ENCODE results near the gene TRIM4.
"Not testable (repeated sequence)": the region's sequence is repeated elsewhere in the genome, so short reads cannot be mapped to it uniquely, and the experiment has no call there.

Gene TRIM4

GRCh38 chr7:99910976-99911375, 8.4 kb downstream of the TRIM4 start:
- DNase-seq = no peak

DNA sequence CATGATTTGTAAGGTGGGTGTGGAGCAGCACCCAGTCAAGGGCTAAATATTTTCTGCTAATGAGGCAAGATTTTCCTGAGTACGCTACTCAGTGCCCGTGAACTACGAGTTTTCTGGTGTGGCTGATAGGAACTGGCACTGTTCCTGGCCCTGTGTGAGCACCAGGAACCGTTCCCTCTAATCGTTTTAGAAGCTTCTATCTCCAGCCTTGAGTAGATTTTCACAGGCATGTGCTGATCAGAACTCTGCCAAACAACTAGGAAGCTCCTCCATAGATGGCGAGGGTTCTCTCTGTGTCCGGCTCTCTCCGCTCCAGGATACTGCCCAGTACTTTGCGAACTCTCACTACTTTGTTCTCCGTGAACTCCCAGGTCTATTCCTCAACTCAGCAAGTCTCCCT, 17.7 kb downstream of the TRIM4 start:
- no peak for DNase-seq

GRCh38 chr7:99899830-99900519, 19.4 kb downstream of the TRIM4 start:
- DNase-seq = no peak

DNA sequence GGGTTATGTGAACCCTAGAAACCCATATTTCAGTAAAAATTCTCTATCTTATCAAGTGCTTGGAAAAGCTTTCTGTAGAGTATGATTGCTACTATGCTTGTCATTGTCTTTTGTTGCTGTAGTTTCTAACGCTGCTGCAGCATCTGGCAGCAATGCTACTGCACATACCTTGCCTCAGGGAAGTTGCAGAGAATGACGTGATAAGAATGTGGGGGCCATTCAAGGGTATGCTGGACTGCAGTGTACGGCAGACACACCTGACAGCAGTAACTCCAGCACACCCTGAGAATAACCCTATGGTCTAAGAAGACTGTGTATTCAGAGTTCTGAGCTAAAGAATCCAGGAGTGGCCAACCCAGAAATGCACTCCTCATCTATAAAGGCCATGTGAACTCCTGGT, 20.5 kb downstream of the TRIM4 start:
- no peak for DNase-seq

DNA sequence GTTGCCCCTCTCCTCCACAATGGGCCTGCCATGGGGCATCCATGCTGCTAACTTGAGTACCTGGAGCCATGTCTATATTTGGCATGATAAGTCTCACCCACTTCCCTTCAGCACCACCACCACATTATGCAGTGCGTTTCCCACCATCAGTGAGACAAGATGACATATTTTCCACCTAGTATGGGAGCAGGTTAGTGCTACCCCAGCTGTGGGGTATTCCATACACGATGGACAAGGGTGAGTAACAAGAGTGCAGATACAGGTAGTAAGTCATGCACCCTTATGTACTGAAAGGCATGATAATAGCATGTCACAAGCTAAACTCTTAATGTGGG, 21.3 kb downstream of the TRIM4 start:
- DNase-seq = no peak

DNA sequence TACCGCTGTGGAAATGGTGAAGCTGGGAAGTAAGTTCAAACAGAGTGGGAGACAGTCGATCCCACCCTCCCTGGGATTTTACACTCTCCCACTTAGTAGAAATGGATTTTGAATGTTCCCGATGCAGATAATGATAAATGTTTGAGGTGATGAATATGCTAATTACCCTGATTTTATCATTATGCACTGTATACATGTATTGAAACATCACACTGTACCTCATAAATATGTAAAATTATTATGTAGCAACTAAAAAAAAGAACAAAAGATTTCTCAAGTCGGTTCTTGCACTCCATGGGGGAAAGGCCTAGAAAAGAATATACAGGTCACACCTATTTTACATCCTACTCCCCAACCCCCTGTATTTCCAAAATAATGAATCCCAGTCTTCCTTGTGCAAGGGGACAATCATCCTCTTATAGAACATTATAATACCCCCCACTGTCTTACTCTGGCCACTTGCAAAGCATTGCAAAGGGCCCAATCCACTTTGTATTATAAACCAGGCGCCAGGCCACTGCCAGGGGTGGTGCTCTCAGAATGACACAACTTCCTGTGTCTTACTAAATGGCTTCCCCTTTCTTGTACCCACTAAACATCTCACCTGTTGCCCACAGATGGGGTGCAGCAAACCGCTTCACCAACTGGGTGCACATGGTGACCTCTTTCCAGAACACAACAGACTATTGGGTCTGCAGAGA, 21.9 kb downstream of the TRIM4 start:
- DNase-seq = no peak

- DNase-seq = no peak
These were observed 24.6 kb downstream of the TRIM4 start for GRCh38 chr7:99894738-99895137.

- DNase-seq = no peak
These were observed 26.1 kb downstream of the TRIM4 start for GRCh38 chr7:99893280-99893679.

- DNase-seq = not testable (repeated sequence)
These were observed 29.0 kb downstream of the TRIM4 start for GRCh38 chr7:99890348-99890747.

GRCh38 chr7:99888366-99888765, 31.0 kb downstream of the TRIM4 start:
- DNase-seq = not testable (repeated sequence)

GRCh38 chr7:99881370-99881769, 38.0 kb downstream of the TRIM4 start:
- no peak for DNase-seq

GRCh38 chr7:99876933-99877332, 42.4 kb downstream of the TRIM4 start, which contains the start of gene OR2AE1:
OR2AE1 (minus strand) TSS chr7:99877033; CDS start chr7:99877033, 0 bp downstream.
- no peak for DNase-seq

GRCh38 chr7:99876491-99876890, 42.8 kb downstream of the TRIM4 start:
- DNase-seq = no peak

GRCh38 chr7:99868246-99868645, 51.1 kb downstream of the TRIM4 start:
- DNase-seq = no peak

DNA sequence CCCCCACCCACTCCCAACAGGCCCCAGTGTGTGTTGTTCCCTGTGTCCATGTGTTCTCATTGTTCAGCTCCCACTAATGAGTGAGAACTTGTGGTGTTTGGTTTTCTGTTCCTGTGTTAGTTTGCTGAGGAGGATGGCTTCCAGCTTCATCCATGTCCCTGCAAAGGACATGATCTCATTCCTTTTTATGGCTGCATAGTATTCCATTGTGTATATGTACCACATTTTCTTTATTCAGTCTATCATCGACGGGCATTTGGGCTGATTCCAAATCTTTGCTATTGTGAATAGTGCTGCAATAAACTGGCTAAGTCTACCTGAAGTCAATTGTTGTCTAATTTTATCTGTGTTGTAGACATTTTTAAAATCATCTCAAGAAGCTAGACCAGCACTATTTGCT, 51.9 kb downstream of the TRIM4 start:
- not testable (repeated sequence) for DNase-seq

- DNase-seq = no peak
These were observed 55.4 kb downstream of the TRIM4 start for GRCh38 chr7:99863847-99864440.

- no peak for DNase-seq
These were observed 58.8 kb downstream of the TRIM4 start for GRCh38 chr7:99860281-99861127.

DNA sequence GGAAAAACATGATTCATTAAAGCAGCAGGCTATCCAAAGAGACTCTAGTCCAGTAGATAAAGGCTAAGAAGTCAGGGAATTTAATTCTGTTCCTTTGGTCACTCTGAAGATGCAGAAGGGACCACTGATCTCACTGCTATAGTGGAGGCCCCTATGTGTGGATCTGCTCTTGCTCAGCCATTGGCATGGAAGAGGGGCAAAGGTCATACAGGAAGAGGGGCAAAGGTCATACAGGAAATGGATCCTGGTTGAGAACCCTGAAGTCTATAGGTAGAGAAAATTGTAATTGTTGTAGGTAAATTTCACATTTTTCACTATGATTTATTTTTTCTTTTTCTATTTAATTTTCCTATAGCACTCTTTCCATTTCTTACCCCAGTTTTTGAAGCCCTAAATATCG, 64.1 kb downstream of the TRIM4 start:
- no peak for DNase-seq

GRCh38 chr7:99848420-99849216, 70.7 kb downstream of the TRIM4 start:
- no peak for DNase-seq

DNA sequence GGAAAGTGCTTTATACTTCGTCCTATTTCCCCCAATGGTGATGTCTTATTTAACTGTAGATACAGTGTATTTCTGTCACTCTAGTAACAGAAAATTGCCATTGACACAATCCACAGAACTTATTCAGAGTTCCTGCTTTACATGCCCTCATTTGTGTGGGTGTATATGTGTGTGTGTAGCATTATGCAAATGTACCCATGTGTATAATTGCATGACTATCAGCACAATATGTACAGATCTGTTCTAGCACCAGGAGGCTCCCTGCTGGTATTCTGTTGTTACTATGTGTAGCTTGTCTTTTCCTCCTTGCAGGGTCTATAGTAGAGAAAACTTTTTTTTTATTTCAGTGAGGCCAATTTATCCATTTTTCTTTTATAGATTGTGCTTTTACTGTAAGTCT, 75.0 kb downstream of the TRIM4 start:
- DNase-seq = no peak

DNA sequence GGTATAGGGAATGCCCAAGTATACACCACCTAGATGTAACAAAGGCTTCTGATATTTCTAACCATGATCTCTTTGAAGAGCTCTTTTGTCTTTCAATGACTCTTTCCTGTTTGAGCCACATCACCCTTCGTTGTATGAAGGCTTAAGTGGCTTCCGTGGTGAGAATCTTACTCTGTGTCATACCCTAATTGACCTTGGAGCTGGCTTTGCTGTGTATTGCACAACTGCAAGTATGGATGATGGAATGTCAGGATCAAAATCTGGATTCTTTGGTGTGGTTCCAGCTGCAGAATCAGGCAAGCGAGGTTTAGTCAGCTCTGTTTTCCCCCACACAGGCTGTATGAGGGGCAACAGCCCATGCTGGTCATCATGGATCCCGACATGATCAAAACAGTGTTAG, 75.5 kb downstream of the TRIM4 start:
- DNase-seq = no peak

GRCh38 chr7:99842926-99843325, 76.4 kb downstream of the TRIM4 start:
- DNase-seq = no peak
